Fibroblast of lung (primary cell): ENCODE data around the gene TACC2.

Experiments
- EZH2 ChIP-seq: IDR thresholded peaks from 2 replicates; pipeline ENCODE4 v1.5.1; 2012; ENCODE audit warnings: low read length, control low read depth, mild to moderate bottlenecking; ENCODE audit errors: missing control alignments
- TF ChIP-seq, protein P1 (sequence below), 2 donors: IDR thresholded peaks in 1 of 2; conservative IDR thresholded peaks in 1 of 2; 1 replicate in 1 of 2; 2 replicates in 1 of 2; pipeline ENCODE4 v1.5.1; 2011 to 2012; ENCODE audit warnings: low read length in 2 of 2, control low read depth in 1 of 2, inconsistent platforms in 1 of 2, low read depth in 1 of 2, mild to moderate bottlenecking in 1 of 2

DNA sequence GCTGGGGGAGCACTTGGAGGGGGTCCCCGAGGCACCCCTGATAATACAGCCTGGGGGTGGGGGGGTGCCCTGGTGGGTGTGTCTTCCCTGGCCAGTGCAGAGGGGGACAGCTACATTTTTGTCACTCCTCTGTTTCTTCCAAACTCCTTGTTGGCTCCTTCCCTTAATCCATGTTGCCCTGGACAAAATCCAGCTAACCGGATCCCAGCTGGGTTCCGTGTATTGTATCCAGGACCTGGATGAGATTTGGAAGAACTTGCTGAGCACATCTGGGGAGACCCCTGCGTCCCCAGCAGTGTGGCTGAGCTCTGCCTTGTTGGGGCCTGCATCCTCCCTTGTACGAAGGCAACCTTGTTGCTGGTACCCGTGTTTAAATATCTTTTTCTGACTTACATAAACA, 195.3 kb downstream of the TACC2 start:
- TF ChIP-seq, protein P1, sequence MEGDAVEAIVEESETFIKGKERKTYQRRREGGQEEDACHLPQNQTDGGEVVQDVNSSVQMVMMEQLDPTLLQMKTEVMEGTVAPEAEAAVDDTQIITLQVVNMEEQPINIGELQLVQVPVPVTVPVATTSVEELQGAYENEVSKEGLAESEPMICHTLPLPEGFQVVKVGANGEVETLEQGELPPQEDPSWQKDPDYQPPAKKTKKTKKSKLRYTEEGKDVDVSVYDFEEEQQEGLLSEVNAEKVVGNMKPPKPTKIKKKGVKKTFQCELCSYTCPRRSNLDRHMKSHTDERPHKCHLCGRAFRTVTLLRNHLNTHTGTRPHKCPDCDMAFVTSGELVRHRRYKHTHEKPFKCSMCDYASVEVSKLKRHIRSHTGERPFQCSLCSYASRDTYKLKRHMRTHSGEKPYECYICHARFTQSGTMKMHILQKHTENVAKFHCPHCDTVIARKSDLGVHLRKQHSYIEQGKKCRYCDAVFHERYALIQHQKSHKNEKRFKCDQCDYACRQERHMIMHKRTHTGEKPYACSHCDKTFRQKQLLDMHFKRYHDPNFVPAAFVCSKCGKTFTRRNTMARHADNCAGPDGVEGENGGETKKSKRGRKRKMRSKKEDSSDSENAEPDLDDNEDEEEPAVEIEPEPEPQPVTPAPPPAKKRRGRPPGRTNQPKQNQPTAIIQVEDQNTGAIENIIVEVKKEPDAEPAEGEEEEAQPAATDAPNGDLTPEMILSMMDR (conservative IDR thresholded peaks at IDR 0.05 in 1 of 2, IDR thresholded peaks at IDR 0.05 in 1 of 2; ENCODE audit: low read depth in 1 of 2, low read length in 2 of 2) = no peak
- TF ChIP-seq EZH2 = no peak
